ENCODE results near the gene EDEM1.
"Not testable (repeated sequence)": the region's sequence is repeated elsewhere in the genome, so short reads cannot be mapped to it uniquely, and the experiment has no call there.

Gene EDEM1

GRCh38 chr3:5239602-5240001, 52.1 kb downstream of the EDEM1 start:
- no peak for DNase-seq

GRCh38 chr3:5240740-5241139, 53.2 kb downstream of the EDEM1 start:
- no peak for DNase-seq

GRCh38 chr3:5242785-5243184, 55.3 kb downstream of the EDEM1 start:
- not testable (repeated sequence) for DNase-seq

GRCh38 chr3:5245927-5246326, 58.4 kb downstream of the EDEM1 start:
- DNase-seq: no peak

GRCh38 chr3:5248822-5249221, 61.3 kb downstream of the EDEM1 start:
- no peak for DNase-seq

GRCh38 chr3:5250467-5251195, 63.1 kb downstream of the EDEM1 start:
- DNase-seq: no peak

- DNase-seq: no peak
Observed at GRCh38 chr3:5251196-5251583, 63.7 kb downstream of the EDEM1 start.

- DNase-seq: no peak
Observed at GRCh38 chr3:5252131-5252530, 64.6 kb downstream of the EDEM1 start.

- DNase-seq: no peak
Observed at GRCh38 chr3:5254281-5255048, 67.0 kb downstream of the EDEM1 start.

GRCh38 chr3:5255404-5256344, 68.2 kb downstream of the EDEM1 start:
- no peak for DNase-seq

GRCh38 chr3:5258526-5258925, 71.0 kb downstream of the EDEM1 start:
- no peak for DNase-seq

- DNase-seq: no peak
Observed at GRCh38 chr3:5260992-5261501, 73.5 kb downstream of the EDEM1 start.

GRCh38 chr3:5262507-5262906, 75.0 kb downstream of the EDEM1 start:
- no peak for DNase-seq

GRCh38 chr3:5264093-5264600, 76.6 kb downstream of the EDEM1 start:
- no peak for DNase-seq

GRCh38 chr3:5264896-5265770, 77.6 kb downstream of the EDEM1 start:
- DNase-seq: no peak

GRCh38 chr3:5267252-5267651, 79.7 kb downstream of the EDEM1 start:
- no peak for DNase-seq

GRCh38 chr3:5267889-5268288, 80.4 kb downstream of the EDEM1 start:
- no peak for DNase-seq

Measured in activated CD4-positive, alpha-beta T cell treated with anti-CD3 and anti-CD28 coated beads, Interleukin-2, amount 50 U/mL, for 4 hours (primary cell).